NCI-H1436 (cell line): ENCODE results near the gene FAH.
"Not testable (repeated sequence)": the region's sequence is repeated elsewhere in the genome, so short reads cannot be mapped to it uniquely, and the experiment has no call there.

ENCODE experiments used
- DNase-seq: peaks from one replicate; lab custom pipeline; 2025; lab: John Stamatoyannopoulos, UW

FAH gene

DNA sequence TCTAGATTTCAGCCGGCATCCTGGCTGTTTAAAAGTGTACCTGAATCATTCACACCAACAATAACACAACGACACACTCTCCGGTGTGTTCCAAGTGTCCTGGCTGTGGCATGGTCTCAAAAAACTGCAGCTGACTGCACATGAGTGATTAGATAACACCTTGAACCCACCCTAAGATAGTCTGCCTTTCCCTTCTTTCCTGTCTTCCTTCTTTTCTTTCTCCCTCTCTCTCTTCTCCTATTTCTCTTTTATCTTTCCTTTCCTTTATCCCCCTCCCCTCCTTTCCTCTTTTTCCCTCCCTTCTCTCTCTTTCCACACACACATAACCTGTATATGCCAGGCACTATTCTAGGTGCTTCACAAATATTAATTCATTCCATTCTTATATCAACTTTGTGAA is 1.2 kb upstream of the FAH start:
- DNase-seq: no peak

GRCh38 chr15:80152180-80152895 is 461 bp upstream of the FAH start:
- peak; percentile 93 for DNase-seq

DNA sequence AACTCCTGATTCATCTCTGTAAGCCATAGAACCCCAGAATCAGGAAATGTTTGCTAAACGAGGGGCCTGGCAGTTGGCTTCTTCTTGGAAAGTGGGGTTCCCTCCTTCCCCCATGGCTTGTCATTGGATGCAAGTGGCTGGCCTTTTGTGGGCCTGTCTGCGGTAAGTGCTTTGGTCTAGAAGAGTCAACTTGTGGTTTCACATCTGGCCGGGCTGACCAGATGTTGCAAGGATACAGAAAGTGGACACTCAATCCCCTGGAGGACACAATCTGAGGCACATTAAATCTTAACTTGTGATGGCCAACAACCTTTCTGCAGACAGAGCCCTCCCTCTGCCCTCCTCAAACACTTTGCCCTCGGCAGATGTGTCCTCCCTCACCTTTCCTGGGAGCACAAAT is 1.1 kb downstream of the FAH start:
- no peak for DNase-seq

DNA sequence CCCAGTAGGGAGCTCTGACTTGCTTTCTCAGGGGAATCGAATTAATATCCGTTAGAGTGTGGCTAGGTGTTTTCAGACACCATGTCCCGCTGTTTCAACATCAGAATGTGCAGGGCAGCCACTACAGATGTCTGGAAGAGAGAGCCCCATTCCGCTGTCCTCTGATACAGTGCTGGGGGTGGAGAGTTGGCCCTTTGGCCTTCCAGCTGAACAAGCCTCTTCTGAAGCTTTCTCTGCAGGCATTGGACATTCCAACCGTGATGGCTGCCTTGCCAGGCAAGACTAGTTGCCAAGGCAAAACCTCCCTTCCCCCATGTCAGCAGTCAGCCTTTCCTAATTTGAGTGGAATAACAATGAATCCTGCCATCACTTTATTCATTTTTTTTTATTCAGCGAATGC is 1.5 kb downstream of the FAH start:
- DNase-seq: no peak

GRCh38 chr15:80155001-80155377 is 2.2 kb downstream of the FAH start:
- DNase-seq: no peak

DNA sequence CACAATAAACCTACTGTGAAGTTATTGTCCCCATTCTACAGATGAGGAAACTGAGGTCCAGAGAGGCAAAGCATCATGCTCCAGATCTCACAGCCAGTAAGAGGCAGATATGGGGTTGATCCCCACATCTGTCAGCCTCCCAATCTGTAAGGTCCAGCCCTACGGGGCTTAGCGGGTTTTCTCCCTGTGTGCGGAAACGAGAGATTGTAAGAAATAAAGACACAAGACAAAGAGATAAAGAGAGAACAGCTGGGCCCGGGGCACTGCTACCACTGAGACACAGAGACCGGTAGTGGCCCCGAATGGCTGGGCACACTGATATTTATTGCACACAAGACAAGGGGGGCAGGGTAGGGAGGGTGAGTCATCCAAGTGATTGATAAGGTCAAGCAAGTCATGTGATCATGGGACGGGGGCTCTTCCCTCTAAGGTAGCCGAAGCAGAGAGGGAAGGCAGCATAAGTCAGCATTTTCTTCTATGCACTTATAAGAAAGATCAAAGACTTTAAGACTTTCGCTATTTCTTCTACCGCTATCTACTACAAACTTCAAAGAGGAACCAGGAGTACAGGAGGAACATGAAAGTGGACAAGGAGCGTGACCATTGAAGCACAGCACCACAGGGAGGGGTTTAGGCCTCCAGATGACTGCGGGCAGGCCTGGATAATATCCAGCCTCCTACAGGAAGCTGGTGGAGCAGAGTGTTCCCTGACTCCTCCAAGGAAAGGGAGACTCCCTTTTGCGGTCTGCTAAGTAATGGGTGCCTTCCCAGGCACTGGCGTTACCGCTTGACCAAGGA is 2.8 kb downstream of the FAH start:
- not testable (repeated sequence) for DNase-seq

DNA sequence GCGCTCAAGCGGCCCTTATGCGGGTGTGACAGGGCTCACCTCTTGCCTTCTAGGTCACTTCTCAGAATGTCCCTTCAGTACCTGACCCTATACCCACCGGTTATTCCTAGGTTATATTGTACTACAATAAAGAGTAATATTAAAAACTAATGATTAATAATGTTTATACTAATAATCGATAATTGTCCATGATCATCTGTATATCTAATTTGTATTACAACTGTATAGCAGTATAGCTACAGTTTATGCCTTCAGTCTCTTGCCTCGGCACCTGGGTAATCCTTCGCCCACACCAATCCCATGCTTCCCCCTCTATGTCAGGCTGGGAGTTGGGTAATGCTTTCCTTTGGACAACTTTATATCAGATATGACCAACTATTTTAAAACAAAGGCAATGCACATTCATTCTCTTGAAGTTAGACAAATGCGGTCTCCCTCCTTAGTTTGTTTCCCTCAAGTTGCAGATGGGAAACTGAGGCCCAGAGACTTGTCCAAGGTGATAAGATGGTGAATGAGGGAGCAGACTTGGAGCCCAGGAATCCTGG is 3.4 kb downstream of the FAH start:
- no peak for DNase-seq

DNA sequence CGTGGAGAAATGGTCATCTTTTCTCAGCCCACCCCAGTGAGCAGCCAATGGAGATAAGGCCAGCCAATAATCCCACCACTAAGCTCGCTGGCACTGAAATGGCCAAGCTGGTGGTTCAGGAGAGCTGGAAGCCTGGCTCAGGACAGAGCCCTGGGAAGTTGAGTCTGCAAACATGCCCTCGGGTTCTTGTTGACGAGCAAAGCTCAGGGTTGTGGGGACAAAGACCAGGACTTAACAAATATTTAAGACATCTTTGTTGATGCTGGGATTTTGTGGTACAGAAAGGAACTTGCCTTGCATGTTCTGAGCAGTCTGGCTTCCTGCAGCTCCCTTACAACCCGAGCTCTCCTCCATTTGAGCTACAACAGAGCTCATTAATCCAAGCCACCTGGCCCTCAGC is 4.4 kb downstream of the FAH start:
- no peak for DNase-seq

DNA sequence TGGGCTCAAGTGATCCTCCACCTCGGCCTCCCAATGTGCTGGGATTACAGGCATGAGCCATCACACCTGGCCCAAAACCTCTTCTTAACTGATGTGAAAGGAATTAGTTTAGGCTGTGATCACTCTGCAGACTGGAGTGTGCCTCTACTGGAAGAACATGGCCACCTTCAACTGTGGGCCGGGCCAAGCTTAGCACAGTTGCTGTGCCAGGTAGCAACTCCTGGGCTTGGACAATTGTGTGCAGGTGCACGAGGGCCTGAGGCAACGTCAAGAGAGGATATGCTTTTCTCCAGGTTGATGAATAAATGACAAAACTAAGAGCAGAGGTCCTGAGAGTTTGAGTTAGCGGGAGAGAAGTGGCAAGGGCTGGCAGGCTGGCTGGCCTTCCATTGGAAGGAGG is 6.5 kb downstream of the FAH start:
- DNase-seq: no peak

DNA sequence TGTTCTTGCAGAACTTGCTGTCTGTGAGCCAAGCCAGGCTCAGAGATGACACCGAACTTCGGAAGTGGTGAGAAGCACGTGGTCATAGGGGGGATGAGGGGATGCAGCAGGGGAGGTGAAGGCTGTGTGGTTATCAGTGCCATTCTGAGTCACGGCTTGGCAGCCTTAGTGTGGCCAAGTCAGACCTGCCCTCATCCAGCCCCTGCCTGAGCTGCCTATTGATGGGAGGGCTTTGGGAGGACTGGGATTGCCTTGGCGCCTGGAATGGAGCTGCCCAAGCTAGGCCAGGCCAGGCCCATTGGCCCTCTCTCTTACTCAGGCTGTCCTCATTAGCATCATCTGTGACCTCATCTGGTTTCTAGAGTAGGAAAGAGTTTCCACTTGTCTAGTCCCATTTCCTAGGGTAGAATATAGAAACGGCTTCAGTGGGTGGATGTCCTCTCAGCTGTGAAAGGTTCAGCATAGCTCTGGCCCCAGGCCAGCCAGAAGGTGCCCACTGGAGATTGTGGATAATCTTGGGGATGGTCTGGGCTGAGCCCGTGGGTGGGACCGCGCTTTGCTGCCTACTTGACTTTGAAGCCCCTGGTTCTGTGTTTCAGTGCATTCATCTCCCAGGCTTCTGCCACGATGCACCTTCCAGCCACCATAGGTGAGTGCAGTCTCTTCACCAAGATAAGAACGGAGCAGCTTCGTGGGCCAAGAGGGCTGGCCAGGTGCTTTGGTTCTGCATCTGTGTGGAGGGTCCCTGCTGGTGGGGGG is 7.2 kb downstream of the FAH start:
- DNase-seq: no peak

GRCh38 chr15:80160570-80161156 is 7.9 kb downstream of the FAH start:
- DNase-seq: no peak

- DNase-seq: no peak
Observed at GRCh38 chr15:80161468-80162016, 8.7 kb downstream of the FAH start.

DNA sequence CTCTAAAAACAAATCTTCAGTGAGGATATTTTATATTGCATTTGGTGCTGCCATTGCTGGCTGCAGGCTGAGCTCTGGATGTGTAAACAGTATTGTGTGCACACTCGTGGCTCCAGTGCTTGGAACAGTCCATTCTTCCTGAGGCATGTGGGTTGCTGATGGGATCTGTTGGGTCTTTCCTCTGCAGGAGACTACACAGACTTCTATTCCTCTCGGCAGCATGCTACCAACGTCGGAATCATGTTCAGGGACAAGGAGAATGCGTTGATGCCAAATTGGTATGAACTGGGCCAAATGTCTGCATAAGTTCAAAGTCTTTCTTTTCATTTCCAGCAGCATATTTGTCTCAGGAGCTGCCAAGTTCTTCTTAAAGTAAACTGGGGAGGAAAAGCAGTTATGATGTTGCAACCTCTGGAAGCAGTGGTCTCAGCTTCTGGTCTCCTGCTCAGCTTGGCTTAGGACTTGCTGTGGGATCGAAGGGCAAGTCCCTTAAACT is 9.3 kb downstream of the FAH start:
- DNase-seq: no peak

GRCh38 chr15:80163217-80163616 is 10.4 kb downstream of the FAH start:
- no peak for DNase-seq

GRCh38 chr15:80163897-80164296 is 11.1 kb downstream of the FAH start:
- DNase-seq: no peak

- no peak for DNase-seq
Observed at GRCh38 chr15:80167936-80168335, 15.1 kb downstream of the FAH start.

DNA sequence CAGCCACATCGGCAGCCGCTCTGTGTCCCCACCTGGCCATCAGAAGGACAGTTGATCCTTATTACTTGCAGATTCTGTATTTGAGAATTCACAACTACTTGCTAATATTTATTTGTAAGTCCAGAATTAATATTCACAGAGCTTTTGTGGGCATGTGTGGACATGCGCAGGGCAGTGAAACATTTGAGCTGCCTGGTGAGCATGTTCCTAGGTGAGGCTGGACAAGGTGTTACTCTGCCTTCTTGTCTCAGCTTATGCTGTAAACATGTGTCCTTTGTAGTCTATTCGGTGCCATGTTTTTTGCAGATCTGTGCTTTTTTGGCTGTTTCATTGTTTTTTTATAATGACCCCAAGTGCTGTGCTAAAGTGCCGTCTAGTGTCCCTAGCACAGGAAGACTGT is 15.6 kb downstream of the FAH start:
- DNase-seq: no peak

GRCh38 chr15:80169768-80170357 is 17.1 kb downstream of the FAH start:
- DNase-seq: no peak

- DNase-seq: no peak
Observed at GRCh38 chr15:80170596-80170995, 17.8 kb downstream of the FAH start.

GRCh38 chr15:80171787-80172186 is 19.0 kb downstream of the FAH start:
- no peak for DNase-seq

GRCh38 chr15:80172401-80172800 is 19.6 kb downstream of the FAH start:
- DNase-seq: no peak
